ENCODE measurements around the gene UGT2B15. TPM values are rescaled to one million over a fixed set of nuclear protein-coding genes. Genes with fewer than 3 reads are reported as not detected.
"Not testable (repeated sequence)": the region's sequence is repeated elsewhere in the genome, so short reads cannot be mapped to it uniquely, and the experiment has no call there.

The UGT2B15 gene
- total and polyA plus RNA-seq, 10 of the 15 experiments (the other 5 are each of a cell fraction or from before 2014, with no cell fraction given), result not detected

DNA sequence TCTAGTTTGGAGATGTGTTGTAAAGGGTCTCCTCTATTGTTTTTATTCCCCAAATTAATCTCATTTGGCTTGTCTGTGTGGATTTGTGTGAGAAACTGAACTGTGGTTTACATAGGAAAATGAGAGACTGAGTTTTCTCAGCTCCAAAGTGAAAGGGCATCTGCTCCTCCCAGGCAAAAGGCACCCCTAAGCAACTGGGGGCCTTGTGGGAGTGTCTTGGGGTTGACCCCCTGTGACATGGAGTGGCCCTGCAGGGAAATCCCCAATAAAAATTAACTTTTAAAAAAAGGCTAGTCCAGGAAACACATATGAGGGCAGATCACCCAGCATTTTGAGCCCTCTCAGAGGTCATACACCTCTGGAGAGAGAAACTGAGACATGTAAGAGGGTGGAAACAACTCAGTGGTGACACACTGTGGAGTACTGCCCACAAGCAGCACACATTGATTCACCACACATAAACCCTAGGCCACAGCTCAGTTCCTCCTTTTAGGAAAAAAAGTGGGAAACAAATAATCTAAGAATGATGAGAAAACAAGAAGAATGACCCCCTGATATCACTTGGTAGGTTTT, 13.3 kb downstream of the UGT2B15 start:
- H3K4me1 ChIP-seq (ENCODE audit: control insufficient read depth, insufficient read depth, low read length); CTCF ChIA-PET; H3K27me3 ChIP-seq (replicated peaks in 1 of 2; ENCODE audit: control insufficient read depth in 2 of 2, insufficient read depth in 2 of 2, low read length in 1 of 2); BruUV-seq (replicated peaks); H2AFZ ChIP-seq (ENCODE audit: control insufficient read depth, low read depth, low read length); POLR2A ChIA-PET; H3K36me3 ChIP-seq (ENCODE audit: control insufficient read depth in 2 of 2, insufficient read depth in 2 of 2, low read length in 1 of 2); H3K4me2 ChIP-seq (ENCODE audit: control insufficient read depth, insufficient read depth); H3K9ac ChIP-seq (ENCODE audit: control insufficient read depth, insufficient read depth, low read length); H3K9me3 ChIP-seq (replicated peaks; ENCODE audit: control insufficient read depth, insufficient read depth, low read length); H3K4me3 ChIP-seq; H4K20me1 ChIP-seq (ENCODE audit: control insufficient read depth, insufficient read depth); in situ Hi-C loops (cut with MboI); H3K79me2 ChIP-seq (ENCODE audit: control insufficient read depth, insufficient read depth, low read length); RAD21 ChIA-PET (ENCODE audit: unreplicated experiment): not testable (repeated sequence)
- ATAC-seq (peak; percentile 88), FAIRE-seq (peak; percentile 66), DNase-seq (ENCODE audit: low read depth, low spot score) (peak; percentile 23)
- SMC1A ChIA-PET (ENCODE audit: uncharacterized antibody, unreplicated experiment), result interaction anchor here (1.1 to 2.2 kb wide), 3 partner anchors 19 to 369 kb away, joined by 4 to 5 read pairs (median 4); no protein-coding TSS in a partner anchor
- H3K27ac ChIP-seq (ENCODE audit: control insufficient read depth, insufficient read depth), result 0 out of 2 replicates have a peak overlapping the region, but pooled peaks have one; percentile 55
- TF ChIP-seq NR2F1 (conservative IDR thresholded peaks at IDR 0.05), result peak; percentile 49
- intact Hi-C loops (cut with micrococcal nuclease; ENCODE audit: unreplicated experiment), result loop anchor here (5.0 kb wide), 3 partner anchors 55 to 400 kb away; no protein-coding TSS in a partner anchor

DNA sequence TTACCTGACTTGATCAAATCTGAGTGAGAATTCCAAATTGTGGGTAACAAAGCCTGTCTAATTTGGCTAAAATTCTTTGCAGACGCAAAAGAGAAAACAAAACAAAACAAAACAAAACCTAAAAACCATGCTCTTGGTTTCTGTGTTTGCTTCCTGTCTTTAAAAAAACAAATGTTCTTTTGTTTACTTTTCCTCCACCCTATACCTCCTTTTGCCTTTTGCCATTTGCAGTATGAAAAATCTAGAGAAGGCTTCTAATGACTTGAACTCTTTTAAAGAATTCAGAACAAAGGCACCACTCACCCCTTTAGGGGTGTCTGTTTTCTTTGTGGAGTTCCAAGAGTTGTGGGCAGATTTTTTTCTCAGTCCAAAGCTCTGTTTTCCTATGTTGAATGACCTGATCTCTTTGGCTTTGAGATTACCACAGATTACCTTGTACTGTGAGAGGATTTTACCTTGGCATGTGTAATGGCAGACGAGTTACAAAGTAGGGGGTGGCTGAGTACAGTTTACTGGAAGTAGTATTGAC, 13.9 kb downstream of the UGT2B15 start:
- ATAC-seq (peak; percentile 73), FAIRE-seq (peak; percentile 35), DNase-seq (ENCODE audit: low read depth, low spot score) (peak; percentile 20)
- H3K4me1 ChIP-seq (ENCODE audit: control insufficient read depth, insufficient read depth, low read length); H3K27me3 ChIP-seq (replicated peaks in 1 of 2; ENCODE audit: control insufficient read depth in 2 of 2, insufficient read depth in 2 of 2, low read length in 1 of 2); H4K20me1 ChIP-seq (ENCODE audit: control insufficient read depth, insufficient read depth); POLR2A ChIA-PET; in situ Hi-C loops (cut with MboI); RAD21 ChIA-PET (ENCODE audit: unreplicated experiment); H3K4me3 ChIP-seq; H3K36me3 ChIP-seq (ENCODE audit: control insufficient read depth in 2 of 2, insufficient read depth in 2 of 2, low read length in 1 of 2); H3K9ac ChIP-seq (ENCODE audit: control insufficient read depth, insufficient read depth, low read length); H3K79me2 ChIP-seq (ENCODE audit: control insufficient read depth, insufficient read depth, low read length); BruUV-seq (replicated peaks); H3K9me3 ChIP-seq (replicated peaks; ENCODE audit: control insufficient read depth, insufficient read depth, low read length): not testable (repeated sequence)
- H2AFZ ChIP-seq (ENCODE audit: control insufficient read depth, low read depth, low read length), result peak overlapping the region; percentile 67
- H3K4me2 ChIP-seq (ENCODE audit: control insufficient read depth, insufficient read depth), result peak overlapping the region; percentile 55
- SMC1A ChIA-PET (ENCODE audit: uncharacterized antibody, unreplicated experiment), result interaction anchor here (0.7 to 1.2 kb wide), 3 partner anchors 9 to 583 kb away, joined by 3 to 4 read pairs (median 3); no protein-coding TSS in a partner anchor
- peak overlapping the region; percentile 55; the same call in 1 of the 2 replicates for H3K27ac ChIP-seq (ENCODE audit: control insufficient read depth, insufficient read depth)
- intact Hi-C loops (cut with micrococcal nuclease; ENCODE audit: unreplicated experiment), result loop anchor here (5.0 kb wide), 3 partner anchors 56 to 401 kb away; no protein-coding TSS in a partner anchor
- 24% methylated on average over 2 of the region's 2 CpGs for WGBS (ENCODE audit: insufficient coverage, insufficient replicate concordance, low lambda C conversion rate, missing lambda C conversion rate)
- CTCF ChIA-PET, result interaction anchor here (0.7 to 1.0 kb wide), 2 partner anchors 31 to 368 kb away, joined by 3 to 4 read pairs; no protein-coding TSS in a partner anchor
